A549 (cell line): ENCODE measurements around the gene MGP. TPM values are rescaled to one million over a fixed set of nuclear protein-coding genes. Genes with fewer than 3 reads are reported as not detected.

Experiments used
- ATAC-seq, 2 experiments: fragments of 200-7000 bp in 1 of 2; fragments of >200 bp in 1 of 2; cut with Nextera tagmentation in 1 of 2; cut with Tn5 transposase in 1 of 2; 3 replicates each; pipeline versions ENCODE4 v1.8.0 to v1.9.1; 2018 to 2020; ENCODE audit warnings: mild to moderate bottlenecking in 1 of 2, moderate library complexity in 1 of 2
- CTCF ChIA-PET: fragments of 300-600 bp; sonication (Branson Sonifier 250); formaldehyde crosslinking; extraction: SDS; loops from one replicate; lab custom pipeline; 2021; ENCODE audit warnings: antibody characterized with exemption, inconsistent platforms; lab: Yijun Ruan, JAX
- POLR2A ChIA-PET: fragments of 350-600 bp; formaldehyde crosslinking; extraction: SDS; loops from one replicate; lab custom pipeline; 2021; ENCODE audit warnings: antibody characterized with exemption, inconsistent platforms; lab: Yijun Ruan, JAX
- DNase-seq, 2 experiments: peaks; one replicate each; pipeline versions ENCODE4 v3.0.0 to v3.0.0-alpha.2; 2011 to 2016; ENCODE audit warnings: low read depth in 1 of 2, low spot score in 1 of 2
- FAIRE-seq: peaks from 2 replicates; lab custom pipeline; 2011; peaks lifted over from hg19 to GRCh38; lab: Jason Lieb, UNC
- H3K27ac ChIP-seq, 2 experiments: fragments of >200 bp; sonication (Bioruptor Twin); formaldehyde crosslinking; 3 replicates each; pipeline ENCODE4 v1.5.1; 2016 to 2017
- H3K4me1 ChIP-seq: fragments of >200 bp; sonication (Bioruptor Twin); formaldehyde crosslinking; 3 replicates; pipeline ENCODE4 v1.6.1; 2016
- H3K4me2 ChIP-seq: fragments of >200 bp; sonication (Bioruptor Twin); formaldehyde crosslinking; 3 replicates; pipeline ENCODE4 v1.6.1; 2016
- H3K4me3 ChIP-seq: fragments of >200 bp; sonication (Bioruptor Twin); formaldehyde crosslinking; 3 replicates; pipeline ENCODE4 v1.5.1; 2016
- H3K9me3 ChIP-seq: fragments of >200 bp; sonication (Bioruptor Twin); formaldehyde crosslinking; 3 replicates; pipeline ENCODE4 v1.6.1; 2016
- BHLHE40 ChIP-seq: IDR thresholded peaks from 2 replicates; pipeline ENCODE4 v1.6.1; 2012; ENCODE audit warnings: low read depth, low read length, inconsistent platforms
- CEBPB ChIP-seq, 2 experiments: fragments of >200 bp in 1 of 2; sonication (Bioruptor Twin) in 1 of 2; formaldehyde crosslinking in 1 of 2; IDR thresholded peaks; 2 replicates each; pipeline ENCODE4 v1.6.1; 2012 to 2016
- EHF ChIP-seq: fragments of 250-450 bp; sonication (Bioruptor Pico); IDR thresholded peaks from 2 replicates; pipeline ENCODE4 v1.5.0; 2020; ENCODE audit warnings: mild to moderate bottlenecking
- EHMT2 ChIP-seq: fragments of 200-600 bp; sonication (generic); IDR thresholded peaks from 2 replicates; pipeline ENCODE4 v1.6.1; 2016; ENCODE audit warnings: antibody characterized with exemption, low read depth, mild to moderate bottlenecking, moderate library complexity
- FOSB ChIP-seq: fragments of 250-450 bp; sonication (Bioruptor Pico); IDR thresholded peaks from 2 replicates; pipeline ENCODE4 v1.5.0; 2020; ENCODE audit warnings: mild to moderate bottlenecking, moderate library complexity
- FOSL2 ChIP-seq, 2 experiments: fragments of 450-650 bp in 1 of 2; fragments of >200 bp in 1 of 2; sonication (Bioruptor Twin) in 1 of 2; formaldehyde crosslinking; IDR thresholded peaks; 2 replicates each; pipeline versions ENCODE4 v1.5.0 to v1.6.1; 2016 to 2020; ENCODE audit warnings: mild to moderate bottlenecking in 1 of 2, moderate library complexity in 1 of 2
- FOXS1 ChIP-seq: fragments of 250-450 bp; sonication (Bioruptor Pico); IDR thresholded peaks from 2 replicates; pipeline ENCODE4 v1.5.0; 2020; ENCODE audit warnings: mild to moderate bottlenecking, moderate library complexity
- HDAC2 ChIP-seq: fragments of 200-600 bp; sonication (generic); IDR thresholded peaks from 2 replicates; pipeline ENCODE4 v1.6.1; 2016
- HEYL ChIP-seq: fragments of 250-450 bp; sonication (Bioruptor Pico); IDR thresholded peaks from 2 replicates; pipeline ENCODE4 v1.8.0; 2021; ENCODE audit warnings: mild to moderate bottlenecking, moderate library complexity
- HMGXB4 ChIP-seq: fragments of 250-450 bp; sonication (Bioruptor Pico); IDR thresholded peaks from 2 replicates; pipeline ENCODE4 v1.5.0; 2021; ENCODE audit warnings: mild to moderate bottlenecking, moderate library complexity, borderline replicate concordance
- HOXB13 ChIP-seq: fragments of 250-450 bp; sonication (Bioruptor Pico); IDR thresholded peaks from 2 replicates; pipeline ENCODE4 v1.5.0; 2020; ENCODE audit warnings: low read depth, mild to moderate bottlenecking, moderate library complexity
- JUN ChIP-seq, 2 experiments: fragments of >200 bp; sonication (Bioruptor Twin); formaldehyde crosslinking; IDR thresholded peaks; 2 replicates in 1 of 2; 3 replicates in 1 of 2; pipeline ENCODE4 v1.6.1; 2016 to 2017
- KDM1A ChIP-seq: fragments of 200-600 bp; sonication (generic); IDR thresholded peaks from 2 replicates; pipeline ENCODE4 v1.6.1; 2016; ENCODE audit warnings: low read depth, mild to moderate bottlenecking
- NPAS2 ChIP-seq: fragments of 250-450 bp; sonication (Bioruptor Pico); IDR thresholded peaks from 2 replicates; pipeline ENCODE4 v1.8.0; 2022; ENCODE audit warnings: mild to moderate bottlenecking, moderate library complexity, borderline replicate concordance
- NR3C1 ChIP-seq: fragments of >200 bp; sonication (Bioruptor Twin); formaldehyde crosslinking; IDR thresholded peaks from 3 replicates; pipeline ENCODE4 v1.6.1; 2017
- RAD21 ChIP-seq, 2 experiments: fragments of >200 bp in 1 of 2; sonication (Bioruptor Twin) in 1 of 2; formaldehyde crosslinking in 1 of 2; IDR thresholded peaks in 1 of 2; conservative IDR thresholded peaks in 1 of 2; 2 replicates in 1 of 2; 3 replicates in 1 of 2; pipeline ENCODE4 v1.6.1; 2012 to 2018; ENCODE audit warnings: inconsistent platforms in 1 of 2
- RFX5 ChIP-seq: fragments of 450-650 bp; IDR thresholded peaks from 2 replicates; pipeline ENCODE4 v1.7.1; 2014; ENCODE audit warnings: antibody characterized with exemption, mild to moderate bottlenecking, moderate library complexity
- RNF2 ChIP-seq: fragments of 200-600 bp; sonication (generic); IDR thresholded peaks from 2 replicates; pipeline ENCODE4 v1.6.1; 2016; ENCODE audit warnings: low read depth, mild to moderate bottlenecking, antibody characterized with exemption, moderate library complexity, borderline replicate concordance
- SMC3 ChIP-seq: fragments of >200 bp; sonication (Bioruptor Twin); formaldehyde crosslinking; IDR thresholded peaks from 3 replicates; pipeline ENCODE4 v1.6.1; 2018; ENCODE audit warnings: inconsistent platforms
- SREBF2 ChIP-seq: fragments of 450-650 bp; IDR thresholded peaks from 2 replicates; pipeline ENCODE4 v1.6.1; 2014; ENCODE audit warnings: mild to moderate bottlenecking, moderate library complexity
- TP53 ChIP-seq: fragments of 250-450 bp; sonication (Bioruptor Pico); IDR thresholded peaks from 2 replicates; pipeline ENCODE4 v1.5.0; 2021; ENCODE audit warnings: mild to moderate bottlenecking, moderate library complexity
- ZC3H11A ChIP-seq: fragments of 450-650 bp; IDR thresholded peaks from 2 replicates; pipeline ENCODE4 v1.6.1; 2014; ENCODE audit warnings: antibody characterized with exemption, mild to moderate bottlenecking
- ZNF302 ChIP-seq: fragments of 250-450 bp; sonication (Bioruptor Pico); IDR thresholded peaks from 2 replicates; pipeline ENCODE4 v1.9.0; 2021; ENCODE audit warnings: inconsistent platforms, mild to moderate bottlenecking, moderate library complexity
- WGBS: methylation state at CpG from one replicate; pipeline ENCODE4 v1.1.6; 2017; ENCODE audit errors: missing lambda C conversion rate; 5-methylcytosine and 5-hydroxymethylcytosine counted together
- polyA plus RNA-seq, 4 experiments: library from polyadenylated mRNA; depleted of rRNA in 3 of 4; stranded (reverse); fragments of >200 nt; fragmentation: RNase III in 1 of 4; extraction: RNeasy Plus Mini Kit Qiagen cat#74134 plus additional on column Dnase treatment in 1 of 4; gene quantifications; 2 replicates in 3 of 4; 3 replicates in 1 of 4; pipeline ENCODE4 v1.2.3, GENCODE V29; 2011 to 2017
- TF ChIP-seq, protein P1 (sequence below): fragments of 250-450 bp; sonication (Bioruptor Pico); IDR thresholded peaks from 2 replicates; pipeline ENCODE4 v1.5.0; 2020; ENCODE audit warnings: low read depth, mild to moderate bottlenecking, moderate library complexity

MGP gene
- polyA plus RNA-seq, 2 of the 4 experiments (the other 2 are of a cell fraction), result 0.16 to 0.30 TPM

DNA sequence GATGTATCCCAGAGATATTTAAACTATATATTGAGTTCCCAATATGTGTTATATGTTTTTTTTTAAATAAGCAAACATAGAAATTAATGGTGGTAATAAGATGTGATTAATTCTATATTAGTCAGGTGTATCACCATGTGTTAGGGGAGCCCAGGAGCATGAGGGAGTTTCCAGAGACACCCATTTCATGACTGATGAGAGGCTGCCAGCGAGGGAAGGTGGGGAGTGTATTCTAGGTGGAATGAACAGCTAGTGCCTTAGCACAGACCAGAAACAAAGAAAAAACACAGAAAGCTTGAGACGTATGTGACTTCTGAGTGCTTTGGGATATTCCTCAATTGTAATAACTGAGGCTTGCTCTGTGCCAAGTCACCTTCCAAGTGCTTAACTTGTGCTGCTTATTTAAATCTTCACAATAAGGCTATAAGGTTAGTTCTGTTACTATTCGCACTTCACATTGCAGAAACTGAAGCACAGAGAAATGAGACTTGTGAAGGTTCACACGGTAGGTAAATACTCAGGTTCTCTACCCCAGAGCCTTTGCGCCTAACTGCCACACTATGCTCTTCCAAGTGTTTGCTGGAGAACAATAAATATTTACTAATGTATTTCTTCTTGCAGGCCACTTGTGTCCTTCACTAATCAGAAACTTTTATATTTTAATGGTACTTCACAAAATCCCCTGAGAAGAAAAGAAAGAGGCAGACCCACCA lies 17.9 kb upstream of the MGP start:
- FAIRE-seq, result no peak
- TF ChIP-seq SREBF2 (no peak), ZC3H11A (no peak), JUN (IDR thresholded peaks at IDR 0.05) (no peak), HMGXB4 (CRISPR knock-in tag) (no peak), ZNF302 (CRISPR knock-in tag) (no peak), SMC3 (no peak), KDM1A (no peak), FOSB (no peak), HOXB13 (no peak), RFX5 (no peak), EHMT2 (no peak), EHF (no peak)
- TF ChIP-seq, protein P1, sequence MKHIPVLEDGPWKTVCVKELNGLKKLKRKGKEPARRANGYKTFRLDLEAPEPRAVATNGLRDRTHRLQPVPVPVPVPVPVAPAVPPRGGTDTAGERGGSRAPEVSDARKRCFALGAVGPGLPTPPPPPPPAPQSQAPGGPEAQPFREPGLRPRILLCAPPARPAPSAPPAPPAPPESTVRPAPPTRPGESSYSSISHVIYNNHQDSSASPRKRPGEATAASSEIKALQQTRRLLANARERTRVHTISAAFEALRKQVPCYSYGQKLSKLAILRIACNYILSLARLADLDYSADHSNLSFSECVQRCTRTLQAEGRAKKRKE (CRISPR knock-in tag), result no peak
- H3K4me2 ChIP-seq, result no peak overlapping the region
- no peak overlapping the region for H3K4me3 ChIP-seq
- ATAC-seq, result no peak
- ChIA-PET CTCF (interaction anchor here (1.0 kb wide), 1 partner anchor 11 kb away, joined by 3 read pairs; no protein-coding TSS in a partner anchor), POLR2A (no interaction called here)
- 86% methylated on average over 5 of the region's 5 CpGs for WGBS
- H3K9me3 ChIP-seq, result no peaks in the 10 kb centered on the region
- H3K4me1 ChIP-seq, result no peaks in the 10 kb centered on the region
- H3K27ac ChIP-seq, result no peak overlapping the region
- no peak for DNase-seq

DNA sequence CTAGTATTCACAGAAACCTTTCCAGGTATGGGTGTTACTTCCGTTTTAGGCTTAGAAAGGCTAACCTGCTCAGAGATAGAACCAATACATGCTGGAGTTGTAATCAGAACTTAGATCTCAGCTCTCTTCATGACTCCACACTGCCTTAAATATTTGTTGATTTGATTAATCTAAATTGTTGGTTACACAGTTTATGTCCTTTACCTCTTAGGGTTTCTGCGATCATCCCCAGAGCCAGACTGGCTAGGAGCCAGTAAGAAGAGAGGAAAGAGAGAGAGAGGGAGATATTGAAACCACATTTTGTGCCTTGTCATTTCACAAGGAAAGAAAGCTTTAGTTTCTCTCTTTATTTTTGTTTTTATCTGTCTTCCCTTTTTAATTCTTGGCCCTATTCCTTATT lies 16.8 kb upstream of the MGP start:
- POLR2A ChIA-PET, result interaction anchor here (0.6 kb wide), 1 partner anchor 11 kb away, joined by 3 read pairs; no protein-coding TSS in a partner anchor
- WGBS, result 71% methylated on average over 2 of the region's 2 CpGs
- DNase-seq, result no peak
- Histone ChIP-seq H3K4me3 (no peak overlapping the region), H3K4me2 (no peak overlapping the region), H3K9me3 (no peaks in the 10 kb centered on the region), H3K27ac (no peak overlapping the region), H3K4me1 (no peaks in the 10 kb centered on the region)
- CTCF ChIA-PET, result interaction anchor here (1.0 to 1.3 kb wide), 2 partner anchors 10 to 56 kb away, joined by 3 to 4 read pairs; no protein-coding TSS in a partner anchor
- TF ChIP-seq CEBPB (IDR thresholded peaks at IDR 0.05), result no peak
- TF ChIP-seq NR3C1, result no peak
- no peak for TF ChIP-seq TP53 (CRISPR knock-in tag)
- TF ChIP-seq EHMT2, result no peak
- TF ChIP-seq FOXS1 (CRISPR knock-in tag), result no peak
- TF ChIP-seq HDAC2, result no peak
- TF ChIP-seq RNF2, result no peak
- TF ChIP-seq NPAS2 (CRISPR knock-in tag), result no peak
- TF ChIP-seq RAD21 (conservative IDR thresholded peaks at IDR 0.05 in 1 of 2, IDR thresholded peaks at IDR 0.05 in 1 of 2), result no peak
- no peak for TF ChIP-seq FOSL2 (IDR thresholded peaks at IDR 0.05)
- TF ChIP-seq FOSL2 (CRISPR knock-in tag; IDR thresholded peaks at IDR 0.05), result no peak
- TF ChIP-seq HMGXB4 (CRISPR knock-in tag), result no peak
- TF ChIP-seq HEYL (CRISPR knock-in tag), result no peak
- TF ChIP-seq BHLHE40, result no peak
- TF ChIP-seq, protein P1 (CRISPR knock-in tag), result no peak
- ATAC-seq, result no peak
- FAIRE-seq, result no peak
